GM12878 (cell line): Measurements from ENCODE around the gene EYS. TPM values are rescaled to one million over a fixed set of nuclear protein-coding genes. Genes with fewer than 3 reads are reported as not detected.

Experiments
- ATAC-seq: fragments of 200-7000 bp; cut with Tn5 transposase; 3 replicates; pipeline ENCODE4 v1.9.1; 2020; ENCODE audit warnings: mild to moderate bottlenecking, moderate library complexity
- BruUV-seq: library from RNA; stranded (reverse); fragments of 400-500 nt; replicated peaks from 2 replicates; lab custom pipeline; 2021; lab: Mats Ljungman, UMichigan
- CTCF ChIA-PET: fragments of 300-600 bp; sonication (Branson Sonifier 250); formaldehyde crosslinking; extraction: SDS; loops from one replicate; lab custom pipeline; 2021; ENCODE audit warnings: inconsistent platforms; lab: Yijun Ruan, JAX
- POLR2A ChIA-PET: fragments of 350-600 bp; formaldehyde crosslinking; extraction: SDS; loops from one replicate; lab custom pipeline; 2021; ENCODE audit warnings: inconsistent platforms; lab: Charles Lee
- RAD21 ChIA-PET: fragments of 300-600 bp; sonication (Branson Sonifier 250); formaldehyde crosslinking; loops from one replicate; lab custom pipeline; 2023; ENCODE audit warnings: antibody characterized with exemption; ENCODE audit not compliant: unreplicated experiment; lab: Charles Lee
- SMC1A ChIA-PET: fragments of 300-600 bp; sonication (Branson Sonifier 250); formaldehyde crosslinking; loops from one replicate; lab custom pipeline; 2023; ENCODE audit not compliant: unreplicated experiment, uncharacterized antibody; lab: Charles Lee
- DNase-seq: peaks from one replicate; pipeline ENCODE4 v3.0.0-alpha.2; 2011; ENCODE audit warnings: low read depth, low spot score
- FAIRE-seq: peaks from 3 replicates; lab custom pipeline; 2011; peaks lifted over from hg19 to GRCh38; lab: Jason Lieb, UNC
- H2AFZ ChIP-seq: 2 replicates; pipeline ENCODE4 v1.6.0; 2011; ENCODE audit warnings: low read depth, low read length, control low read depth; ENCODE audit not compliant: control insufficient read depth
- H3K27ac ChIP-seq: 2 replicates; pipeline ENCODE4 v1.5.1; 2011; ENCODE audit warnings: control low read depth; ENCODE audit not compliant: control insufficient read depth, insufficient read depth
- H3K27me3 ChIP-seq, 2 experiments: replicated peaks in 1 of 2; 2 replicates each; pipeline versions ENCODE4 v1.6.0 to v1.6.1; 2011; ENCODE audit warnings: low read length in 1 of 2; ENCODE audit not compliant: control insufficient read depth in 2 of 2, insufficient read depth in 2 of 2
- H3K36me3 ChIP-seq, 2 experiments: 2 replicates each; pipeline ENCODE4 v1.5.1; 2011; ENCODE audit warnings: low read length in 1 of 2; ENCODE audit not compliant: control insufficient read depth in 2 of 2, insufficient read depth in 2 of 2
- H3K4me1 ChIP-seq: 2 replicates; pipeline ENCODE4 v1.6.1; 2011; ENCODE audit warnings: mild to moderate bottlenecking, low read length, moderate library complexity, mixed read lengths; ENCODE audit not compliant: control insufficient read depth, insufficient read depth
- H3K4me2 ChIP-seq: 2 replicates; pipeline ENCODE4 v1.6.0; 2011; ENCODE audit warnings: control low read depth; ENCODE audit not compliant: control insufficient read depth, insufficient read depth
- H3K4me3 ChIP-seq: fragments of 200-600 bp; sonication (generic); 2 replicates; pipeline ENCODE4 v1.5.1; 2016
- H3K79me2 ChIP-seq: 2 replicates; pipeline ENCODE4 v1.6.0; 2011; ENCODE audit warnings: low read length; ENCODE audit not compliant: control insufficient read depth, insufficient read depth
- H3K9ac ChIP-seq: 2 replicates; pipeline ENCODE4 v1.8.0; 2011; ENCODE audit warnings: low read length, control low read depth, mixed read lengths; ENCODE audit not compliant: control insufficient read depth, insufficient read depth
- H3K9me3 ChIP-seq: replicated peaks from 3 replicates; pipeline ENCODE4 v1.5.1; 2011; ENCODE audit warnings: mild to moderate bottlenecking, low read length; ENCODE audit not compliant: control insufficient read depth, insufficient read depth
- H4K20me1 ChIP-seq: 2 replicates; pipeline ENCODE4 v1.6.0; 2011; ENCODE audit not compliant: control insufficient read depth, insufficient read depth
- CEBPB ChIP-seq, 2 experiments: fragments of 150-350 bp in 1 of 2; IDR thresholded peaks; 2 replicates each; pipeline ENCODE4 v1.6.1; 2012 to 2014; ENCODE audit warnings: low read depth in 2 of 2, low read length in 2 of 2, borderline replicate concordance in 1 of 2, inconsistent platforms in 1 of 2
- CHD2 ChIP-seq: IDR thresholded peaks from 2 replicates; pipeline ENCODE4 v1.6.1; 2011; ENCODE audit warnings: low read depth, low read length, improper control_type of control experiment, borderline replicate concordance
- CHD4 ChIP-seq: fragments of 200-600 bp; sonication (generic); IDR thresholded peaks from 2 replicates; pipeline ENCODE4 v1.6.1; 2016; ENCODE audit warnings: mild to moderate bottlenecking
- E2F8 ChIP-seq: fragments of 450-650 bp; IDR thresholded peaks from 2 replicates; pipeline ENCODE4 v1.6.1; 2018; ENCODE audit warnings: mild to moderate bottlenecking, low read depth, moderate library complexity; ENCODE audit not compliant: partially characterized antibody
- ETV6 ChIP-seq, 2 experiments: fragments of 450-650 bp in 1 of 2; IDR thresholded peaks in 1 of 2; conservative IDR thresholded peaks in 1 of 2; 2 replicates each; pipeline ENCODE4 v1.6.1; 2014; ENCODE audit warnings: antibody characterized with exemption in 1 of 2, borderline replicate concordance in 1 of 2, low read depth in 1 of 2, mild to moderate bottlenecking in 1 of 2, moderate library complexity in 1 of 2
- JUND ChIP-seq: IDR thresholded peaks from 2 replicates; pipeline ENCODE4 v1.6.1; 2012; ENCODE audit warnings: low read depth, mild to moderate bottlenecking, low read length, improper control_type of control experiment, moderate library complexity
- KDM1A ChIP-seq: fragments of 200-600 bp; sonication (generic); IDR thresholded peaks from 2 replicates; pipeline ENCODE4 v1.6.1; 2016; ENCODE audit warnings: borderline replicate concordance
- MLLT1 ChIP-seq: fragments of 450-650 bp; IDR thresholded peaks from 2 replicates; pipeline ENCODE4 v1.6.1; 2016; ENCODE audit warnings: mild to moderate bottlenecking
- NBN ChIP-seq: fragments of 450-650 bp; IDR thresholded peaks from 2 replicates; pipeline ENCODE4 v1.6.1; 2016
- NR2F1 ChIP-seq: fragments of 450-650 bp; conservative IDR thresholded peaks from 2 replicates; pipeline ENCODE4 v1.6.1; 2017; ENCODE audit warnings: mild to moderate bottlenecking
- NRF1 ChIP-seq: conservative IDR thresholded peaks from 2 replicates; pipeline ENCODE4 v1.6.1; 2011; ENCODE audit warnings: mild to moderate bottlenecking, low read depth, low read length, improper control_type of control experiment
- PKNOX1 ChIP-seq: fragments of 450-650 bp; IDR thresholded peaks from 2 replicates; pipeline ENCODE4 v1.6.1; 2016; ENCODE audit warnings: mild to moderate bottlenecking
- RBBP5 ChIP-seq: fragments of 200-600 bp; sonication (generic); conservative IDR thresholded peaks from 2 replicates; pipeline ENCODE4 v1.6.1; 2016
- REST ChIP-seq: IDR thresholded peaks from 2 replicates; pipeline ENCODE4 v1.6.1; 2012; ENCODE audit warnings: mild to moderate bottlenecking, low read depth, low read length
- RFX5 ChIP-seq: IDR thresholded peaks from 2 replicates; pipeline ENCODE4 v1.6.1; 2011; ENCODE audit warnings: low read depth, low read length, improper control_type of control experiment
- SMARCA5 ChIP-seq: fragments of 450-650 bp; IDR thresholded peaks from 2 replicates; pipeline ENCODE4 v1.6.1; 2017; ENCODE audit warnings: mild to moderate bottlenecking
- TARDBP ChIP-seq: IDR thresholded peaks from 2 replicates; pipeline ENCODE4 v1.6.1; 2016; ENCODE audit warnings: borderline replicate concordance
- WRNIP1 ChIP-seq: IDR thresholded peaks from 2 replicates; pipeline ENCODE4 v1.6.1; 2011; ENCODE audit warnings: low read depth, low read length, improper control_type of control experiment, borderline replicate concordance
- in situ Hi-C: fragments of 300-500 bp; cut with MboI; formaldehyde crosslinking; loops from 9 replicates; pipeline ENCODE4 v1.14.3; 2018; ENCODE audit warnings: mixed read lengths
- intact Hi-C: fragments of 100-400 bp; cut with micrococcal nuclease; formaldehyde crosslinking; loops from one replicate; pipeline ENCODE4 v1.14.2; 2022; ENCODE audit not compliant: unreplicated experiment
- polyA plus RNA-seq, 11 experiments: library from polyadenylated mRNA; depleted of rRNA in 4 of 11; unstranded in 6 of 11; stranded (reverse) in 5 of 11; fragments of >200 nt; fragmentation: Nextera tagmentation in 4 of 11; fragmentation: Illumina TruSeq in 1 of 11; extraction: Ambion mirVana in 4 of 11; extraction: Trizol in 1 of 11; gene quantifications; 1 replicate in 1 of 11; 2 replicates in 10 of 11; pipeline versions ENCODE4 v1.2.1 to v1.2.3, GENCODE V29; 2011 to 2016; ENCODE audit warnings: inconsistent platforms in 2 of 11, missing spikeins in 2 of 11, low read depth in 1 of 11
- total RNA-seq, 4 experiments: library from RNA; depleted of rRNA in 3 of 4; stranded (reverse); fragments of >200 nt in 3 of 4; fragmentation: Illumina TruSeq in 1 of 4; extraction: Trizol in 1 of 4; gene quantifications; 2 replicates each; pipeline versions ENCODE4 v1.2.1 to v1.2.3, GENCODE V29; 2013 to 2021

EYS gene
- total and polyA plus RNA-seq, 10 of the 15 experiments (the other 5 are each of a cell fraction or from before 2014, with no cell fraction given): under 0.01 to 0.14 (median 0.02) TPM; not detected in 1

GRCh38 chr6:63730311-63730710, 1976.7 kb downstream of the EYS start:
- Histone ChIP-seq H3K9ac (no peak overlapping the region), H3K27me3 (no peaks in the 10 kb centered on the region), H3K36me3 (no peaks in the 10 kb centered on the region), H3K27ac (no peak overlapping the region), H2AFZ (no peak overlapping the region), H3K4me2 (no peak overlapping the region), H3K4me3 (no peak overlapping the region), H3K79me2 (no peaks in the 10 kb centered on the region), H3K4me1 (no peaks in the 10 kb centered on the region), H4K20me1 (no peaks in the 10 kb centered on the region), H3K9me3 (no peaks in the 10 kb centered on the region)
- POLR2A ChIA-PET: no interaction called here
- SMC1A ChIA-PET: no interaction called here
- intact Hi-C loops (no loop called here), in situ Hi-C loops (no loop called here)
- FAIRE-seq (no peak), ATAC-seq (no peak), DNase-seq (no peak)
- RAD21 ChIA-PET: no interaction called here
- CTCF ChIA-PET: interaction anchor here (0.6 kb wide), 1 partner anchor 507 kb away, joined by 4 read pairs; no protein-coding TSS in a partner anchor
- BruUV-seq: no TSS peak
- TF ChIP-seq NBN: no peak
- no peak for TF ChIP-seq RBBP5
- TF ChIP-seq WRNIP1: no peak
- TF ChIP-seq E2F8: no peak
- TF ChIP-seq KDM1A: no peak
- TF ChIP-seq ETV6 (conservative IDR thresholded peaks at IDR 0.05 in 1 of 2, IDR thresholded peaks at IDR 0.05 in 1 of 2; ENCODE audit: borderline replicate concordance in 1 of 2, low read depth in 1 of 2): no peak
- no peak for TF ChIP-seq NR2F1
- no peak for TF ChIP-seq JUND
- TF ChIP-seq RFX5: no peak
- TF ChIP-seq PKNOX1: no peak
- TF ChIP-seq TARDBP: no peak
- TF ChIP-seq CHD4: no peak
- no peak for TF ChIP-seq MLLT1
- no peak for TF ChIP-seq CHD2
- TF ChIP-seq CEBPB (IDR thresholded peaks at IDR 0.05; ENCODE audit: borderline replicate concordance in 1 of 2, low read depth in 2 of 2, low read length in 2 of 2): no peak
- no peak for TF ChIP-seq SMARCA5
- TF ChIP-seq NRF1: no peak
- TF ChIP-seq REST: no peak
